MG63 (cell line): Measurements from ENCODE around the gene ENHO. TPM values are rescaled to one million over a fixed set of nuclear protein-coding genes. Genes with fewer than 3 reads are reported as not detected.
"Not testable (repeated sequence)": the region's sequence is repeated elsewhere in the genome, so short reads cannot be mapped to it uniquely, and the experiment has no call there.

ENCODE experiments used
- DNase-seq: peaks from one replicate; pipeline ENCODE4 v3.0.0-alpha.2; 2020
- H3K27me3 ChIP-seq: fragments of 250-450 bp; sonication (Bioruptor Pico); 2 replicates; pipeline ENCODE4 v1.5.1; 2020; ENCODE audit warnings: mild to moderate bottlenecking, moderate library complexity
- H3K36me3 ChIP-seq: fragments of 250-450 bp; sonication (Bioruptor Pico); 2 replicates; pipeline ENCODE4 v1.5.1; 2020; ENCODE audit warnings: mild to moderate bottlenecking, moderate library complexity
- H3K4me3 ChIP-seq: fragments of 250-450 bp; sonication (Bioruptor Pico); 2 replicates; pipeline ENCODE4 v1.5.1; 2020; ENCODE audit warnings: mild to moderate bottlenecking, moderate library complexity
- H3K9me3 ChIP-seq: fragments of 250-450 bp; sonication (Bioruptor Pico); 2 replicates; pipeline ENCODE4 v1.5.1; 2020; ENCODE audit warnings: mild to moderate bottlenecking, moderate library complexity
- total RNA-seq: library from RNA; depleted of rRNA; stranded (reverse); fragments of >200 nt; shearing (Covaris generic); gene quantifications from 2 replicates; pipeline ENCODE4 v1.2.3, GENCODE V29; 2014; ENCODE audit warnings: low replicate concordance

The ENHO gene
- total RNA-seq, 1 experiment from 2014 or later, result 0.20 TPM

DNA sequence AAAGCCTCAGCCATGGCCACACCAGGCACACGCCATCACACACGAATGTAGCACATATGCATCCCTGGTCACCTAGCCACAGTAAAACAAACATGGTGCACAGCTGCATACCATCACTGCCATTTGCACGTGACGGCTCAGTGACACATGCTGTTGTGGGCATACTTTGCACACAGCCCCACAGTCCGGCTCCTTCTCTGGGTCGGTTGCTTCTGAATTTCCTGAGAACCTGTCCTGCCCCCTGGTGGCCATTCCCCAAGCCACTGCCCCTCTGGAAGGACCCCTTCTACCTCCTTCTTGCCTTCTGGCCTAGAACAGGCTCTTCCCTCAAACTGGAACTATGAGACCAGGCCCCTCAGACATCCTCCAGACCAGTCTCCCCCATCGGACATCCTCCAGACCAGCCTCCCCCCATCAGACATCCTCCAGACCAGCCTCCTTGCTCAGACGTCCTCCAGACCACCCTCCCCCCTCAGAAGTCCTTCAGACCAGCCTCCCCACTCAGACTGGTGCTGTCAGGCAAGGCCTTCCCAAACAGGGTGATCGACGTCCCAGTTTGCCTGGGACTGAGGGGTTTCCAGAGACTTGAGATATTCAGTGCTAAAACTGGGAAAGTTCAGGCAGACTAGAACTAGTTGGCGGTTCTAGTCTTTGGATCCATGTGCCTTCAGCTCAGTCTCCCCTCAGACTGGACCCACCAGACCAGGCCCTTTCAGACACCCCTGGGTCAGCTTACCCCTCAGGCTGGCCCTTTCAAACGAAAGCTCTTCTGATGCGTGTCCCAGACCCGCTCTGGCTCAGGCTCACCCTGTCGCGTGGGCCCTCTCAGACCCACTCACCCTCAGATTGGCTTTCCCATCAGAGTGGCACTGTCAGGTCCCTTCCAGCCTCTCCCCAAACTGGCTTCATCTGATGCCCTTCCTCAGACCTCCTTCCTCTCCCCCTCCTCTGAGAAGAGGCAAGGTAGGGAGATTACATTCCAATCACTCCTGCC is 24.3 kb upstream of the ENHO start:
- H3K4me3 ChIP-seq, result no peak overlapping the region
- H3K9me3 ChIP-seq, result no peaks in the 10 kb centered on the region
- H3K27me3 ChIP-seq, result no peaks in the 10 kb centered on the region
- peak; percentile 51 for DNase-seq
- no peaks in the 10 kb centered on the region for H3K36me3 ChIP-seq

DNA sequence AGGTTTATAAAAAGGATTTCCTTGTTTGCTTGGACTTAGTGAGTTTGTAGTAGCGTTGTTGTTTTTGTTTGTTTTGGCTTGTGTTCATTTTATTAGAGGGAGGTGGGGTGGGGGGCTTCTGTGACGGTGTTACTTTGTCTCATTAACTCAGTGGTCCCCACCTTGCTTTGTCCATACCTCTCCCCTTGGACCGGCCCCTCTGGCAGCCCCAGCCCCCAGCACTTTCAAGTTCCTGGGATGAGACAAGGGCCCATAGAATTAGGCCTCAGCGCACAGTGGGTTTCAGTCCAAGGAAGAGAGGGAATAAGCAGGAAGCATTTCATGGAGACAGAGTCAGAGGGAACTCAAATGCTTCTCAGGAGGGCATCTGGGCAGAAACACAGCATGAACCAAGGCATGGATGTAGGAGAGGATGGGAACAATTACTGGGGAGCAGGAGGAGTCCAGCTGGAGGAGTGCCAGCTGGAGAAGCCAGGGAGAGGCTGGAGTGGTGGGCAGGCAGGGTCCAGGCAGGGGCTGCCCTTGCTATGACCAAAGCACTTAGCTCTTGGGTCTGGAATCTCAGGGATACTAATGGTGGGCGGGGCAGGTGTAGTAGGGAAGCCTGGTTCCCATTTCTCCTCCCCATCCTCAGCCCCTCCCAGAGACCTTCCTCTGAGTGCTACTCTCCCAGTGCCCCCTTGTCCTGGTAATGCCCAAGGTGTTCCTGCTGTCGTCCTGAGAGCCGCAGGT is 23.5 kb upstream of the ENHO start:
- Histone ChIP-seq H3K9me3 (no peaks in the 10 kb centered on the region), H3K4me3 (no peak overlapping the region), H3K27me3 (no peaks in the 10 kb centered on the region), H3K36me3 (no peaks in the 10 kb centered on the region)
- DNase-seq, result no peak

DNA sequence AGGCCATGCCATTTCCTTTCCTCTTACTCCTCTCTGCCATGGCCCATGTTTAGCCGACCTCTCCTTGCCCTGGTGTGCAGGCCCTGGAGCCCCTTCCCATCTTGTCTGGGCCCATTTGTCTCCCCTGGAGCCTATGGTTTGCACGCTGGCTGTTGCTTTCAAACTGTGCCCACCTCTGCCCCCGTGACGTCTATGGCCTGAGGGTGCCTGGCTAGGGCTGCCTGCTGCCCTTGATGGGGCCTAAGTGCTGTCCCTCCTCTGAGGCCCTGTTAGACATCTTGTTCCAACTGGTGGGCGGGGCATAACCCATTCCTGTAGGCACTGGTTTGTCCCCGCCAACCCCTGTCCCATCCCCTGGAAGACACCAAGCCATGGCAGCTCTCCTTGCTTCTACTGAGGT is 22.7 kb upstream of the ENHO start:
- Histone ChIP-seq H3K36me3 (no peaks in the 10 kb centered on the region), H3K4me3 (no peak overlapping the region), H3K27me3 (no peaks in the 10 kb centered on the region), H3K9me3 (no peaks in the 10 kb centered on the region)
- no peak for DNase-seq

DNA sequence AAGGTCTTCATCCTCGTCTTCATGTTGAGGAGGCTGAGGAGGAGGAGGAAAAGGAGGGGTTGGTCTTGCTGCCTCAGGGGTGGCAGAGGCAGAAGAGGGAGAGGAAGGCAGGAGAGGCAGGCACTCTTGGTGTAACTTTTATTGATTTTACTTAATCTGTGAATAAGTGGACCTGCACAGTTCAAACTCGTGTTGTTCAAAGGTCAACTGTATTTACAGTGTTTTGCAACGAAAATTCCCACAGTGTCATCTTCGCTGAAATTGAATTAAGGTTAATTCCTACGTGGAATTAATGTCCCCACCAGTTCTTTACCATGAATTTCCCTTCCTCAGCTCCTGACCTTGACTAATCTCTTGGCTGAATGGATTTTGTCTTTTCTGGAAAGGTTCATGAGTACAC is 21.2 kb upstream of the ENHO start:
- Histone ChIP-seq H3K4me3 (no peak overlapping the region), H3K27me3 (no peaks in the 10 kb centered on the region), H3K9me3 (no peaks in the 10 kb centered on the region), H3K36me3 (no peaks in the 10 kb centered on the region)
- no peak for DNase-seq

DNA sequence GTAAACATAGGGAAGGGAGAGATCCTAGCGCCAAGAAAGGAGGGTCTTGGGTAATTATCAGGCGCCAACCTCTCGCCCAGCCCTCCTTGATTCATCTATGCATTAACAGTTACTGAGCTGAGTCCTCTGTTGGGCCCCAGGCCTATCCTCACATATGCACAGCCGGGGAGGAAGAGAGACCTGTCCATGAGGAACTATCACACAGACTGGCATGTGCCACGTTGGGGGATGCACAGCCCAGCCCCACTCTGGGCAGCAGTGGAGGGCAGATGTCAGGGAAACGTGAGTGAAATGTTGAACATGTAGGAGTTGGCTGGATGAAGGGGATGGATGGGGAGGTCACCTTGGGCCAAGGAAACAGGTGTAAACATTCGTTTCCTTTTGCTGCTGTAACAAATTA is 18.8 kb upstream of the ENHO start:
- DNase-seq, result no peak
- H3K27me3 ChIP-seq, result no peaks in the 10 kb centered on the region
- H3K36me3 ChIP-seq, result no peaks in the 10 kb centered on the region
- H3K9me3 ChIP-seq, result no peaks in the 10 kb centered on the region
- H3K4me3 ChIP-seq, result no peak overlapping the region

DNA sequence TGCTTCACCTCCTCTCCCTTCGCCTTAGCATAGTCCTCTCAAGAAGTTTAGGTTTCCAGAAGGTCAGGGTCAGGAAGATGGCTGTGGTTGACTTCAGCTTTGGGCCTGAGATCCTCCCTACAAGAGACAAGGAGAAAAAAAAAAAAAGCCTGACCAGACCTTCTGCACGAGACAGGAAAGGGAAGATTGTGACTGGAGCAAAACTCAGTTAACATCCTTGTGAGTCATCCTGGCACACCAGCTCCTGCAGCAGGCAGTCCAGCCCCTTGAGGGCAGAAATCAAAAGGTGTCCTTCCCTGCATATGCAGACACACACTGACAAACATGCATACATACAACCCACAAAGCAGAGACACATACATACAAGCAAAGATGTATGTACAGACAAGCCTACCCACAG is 18.0 kb upstream of the ENHO start:
- H3K9me3 ChIP-seq, result no peaks in the 10 kb centered on the region
- H3K36me3 ChIP-seq, result no peaks in the 10 kb centered on the region
- H3K4me3 ChIP-seq, result no peak overlapping the region
- DNase-seq, result peak; percentile 61
- no peaks in the 10 kb centered on the region for H3K27me3 ChIP-seq

DNA sequence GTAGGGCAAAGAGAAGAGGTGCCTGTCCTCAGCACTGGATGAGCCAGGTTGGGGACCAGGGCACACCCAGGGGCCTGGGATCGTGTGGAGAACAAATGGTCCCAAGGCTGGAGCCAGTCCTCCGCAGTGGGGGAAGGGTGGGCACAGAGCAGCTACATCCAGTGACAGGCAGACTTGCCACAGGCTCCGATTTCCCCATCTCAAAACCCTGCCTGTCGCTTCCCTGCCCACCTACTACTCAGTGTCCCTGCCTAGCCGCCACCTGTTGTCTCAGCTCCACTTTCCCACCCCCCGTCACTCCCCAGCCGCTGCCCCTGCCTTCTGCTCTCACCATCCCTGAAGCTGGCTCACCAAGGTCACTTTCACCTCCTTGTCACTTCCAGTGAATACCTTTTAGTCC is 13.9 kb upstream of the ENHO start:
- no peaks in the 10 kb centered on the region for H3K9me3 ChIP-seq
- H3K36me3 ChIP-seq, result no peaks in the 10 kb centered on the region
- H3K27me3 ChIP-seq, result no peaks in the 10 kb centered on the region
- H3K4me3 ChIP-seq, result no peak overlapping the region
- DNase-seq, result no peak

DNA sequence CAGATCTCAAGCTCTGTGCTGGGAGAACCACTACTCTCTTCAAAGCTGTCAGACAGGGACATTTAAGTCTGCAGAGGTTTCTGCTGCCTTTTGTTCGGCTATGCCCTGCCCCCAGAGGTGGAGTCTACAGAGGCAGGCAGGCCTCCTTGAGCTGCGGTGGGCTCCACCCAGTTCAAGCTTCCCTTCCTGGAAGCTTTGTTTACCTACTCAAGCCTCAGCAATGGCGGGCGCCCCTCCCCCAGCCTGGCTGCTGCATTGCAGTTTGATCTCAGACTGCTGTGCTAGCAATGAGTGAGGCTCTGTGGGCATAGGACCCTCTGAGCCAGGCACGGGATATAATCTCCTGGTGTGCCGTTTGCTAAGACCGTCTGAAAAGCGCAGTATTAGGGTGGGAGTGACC is 9.3 kb upstream of the ENHO start:
- not testable (repeated sequence) for H3K4me3 ChIP-seq, H3K36me3 ChIP-seq, DNase-seq, H3K9me3 ChIP-seq, H3K27me3 ChIP-seq

DNA sequence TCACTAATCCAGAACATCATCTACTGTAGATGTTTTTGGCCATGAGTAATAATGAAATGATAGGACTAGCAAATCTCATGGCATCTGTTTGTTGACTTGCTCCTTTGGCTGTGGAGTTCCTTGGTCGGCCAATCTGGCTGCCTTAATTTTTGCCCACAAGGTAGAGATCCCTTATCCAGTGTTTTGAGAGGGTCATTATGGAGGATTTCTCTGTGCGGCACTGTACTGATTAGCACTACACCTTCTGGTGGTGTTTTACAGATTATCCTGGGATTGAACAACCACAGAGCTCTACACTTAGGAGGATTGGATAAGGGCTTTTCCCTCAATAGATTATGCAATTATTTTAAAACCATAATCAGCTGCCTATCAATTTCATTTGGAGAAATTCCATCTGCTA is 3.2 kb upstream of the ENHO start:
- Histone ChIP-seq H3K9me3 (no peaks in the 10 kb centered on the region), H3K27me3 (no peaks in the 10 kb centered on the region), H3K36me3 (no peaks in the 10 kb centered on the region), H3K4me3 (no peak overlapping the region)
- no peak for DNase-seq

DNA sequence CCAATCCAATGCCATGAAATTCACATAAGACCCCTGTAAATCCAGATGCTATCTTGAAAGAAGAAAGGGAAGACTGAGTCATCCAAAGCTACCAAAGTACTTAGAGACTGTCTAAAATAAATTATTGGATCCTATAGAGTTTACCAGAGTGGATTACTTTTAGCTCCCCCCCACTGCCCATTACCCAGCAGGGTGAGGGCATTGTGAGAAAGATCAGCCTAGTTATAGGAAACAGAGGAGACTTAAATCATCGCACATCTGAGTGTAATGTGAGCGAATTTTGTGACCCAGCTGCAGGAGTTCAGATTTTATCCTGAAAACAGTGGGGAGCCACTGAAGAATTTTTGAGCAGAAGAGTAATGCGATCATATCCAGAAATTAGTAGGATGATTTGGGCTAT is 1.6 kb upstream of the ENHO start:
- no peak for DNase-seq
- H3K27me3 ChIP-seq, result no peaks in the 10 kb centered on the region

DNA sequence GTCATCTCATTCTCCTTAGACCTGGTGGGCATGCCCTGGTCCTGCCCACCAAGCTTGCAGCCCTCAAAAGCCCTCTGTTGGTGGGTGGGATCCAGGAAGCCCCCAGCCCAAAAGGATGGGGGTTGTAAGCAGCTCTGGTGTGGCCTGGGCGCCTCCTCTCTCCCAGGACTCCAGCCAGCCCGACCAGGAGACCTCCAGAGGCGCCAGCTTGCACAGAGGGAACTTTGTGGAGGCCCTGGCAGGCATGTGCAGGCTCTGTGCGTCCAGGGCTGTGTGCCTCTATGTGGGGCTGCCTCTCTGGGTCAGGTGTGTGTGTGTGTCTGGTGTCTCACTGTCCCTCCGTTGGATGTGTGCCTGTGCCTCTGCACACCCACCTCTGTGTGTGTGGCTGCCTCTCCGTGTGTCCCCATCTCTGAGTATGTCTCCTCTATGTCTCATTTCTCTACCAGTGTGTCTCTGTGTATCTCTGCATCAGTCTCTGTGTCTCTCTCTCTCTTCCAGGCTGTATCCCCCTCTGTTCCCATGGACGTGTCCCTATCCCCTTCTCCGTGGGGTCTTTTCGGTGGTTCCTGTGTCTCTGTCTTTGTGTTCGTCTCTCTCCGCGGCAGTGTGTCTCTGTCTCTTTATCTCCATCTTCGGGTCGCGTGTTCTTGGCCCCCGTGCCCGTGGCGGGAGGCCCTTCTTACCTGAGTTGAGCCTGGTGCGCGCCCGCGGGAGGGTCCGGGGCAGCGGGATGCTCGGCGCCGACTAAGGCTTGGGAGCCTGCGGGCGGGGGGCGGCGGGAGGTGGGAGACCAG is 501 bp downstream of the ENHO start:
- H3K4me3 ChIP-seq, result no peak overlapping the region
- H3K36me3 ChIP-seq, result no peaks in the 10 kb centered on the region
- H3K27me3 ChIP-seq, result no peaks in the 10 kb centered on the region
- no peak for DNase-seq
- no peaks in the 10 kb centered on the region for H3K9me3 ChIP-seq

More for the DNA sequence above, 1.6 kb upstream of the ENHO start:
- H3K9me3 ChIP-seq, result no peaks in the 10 kb centered on the region
- H3K36me3 ChIP-seq, result no peaks in the 10 kb centered on the region
- H3K4me3 ChIP-seq, result no peak overlapping the region

DNA sequence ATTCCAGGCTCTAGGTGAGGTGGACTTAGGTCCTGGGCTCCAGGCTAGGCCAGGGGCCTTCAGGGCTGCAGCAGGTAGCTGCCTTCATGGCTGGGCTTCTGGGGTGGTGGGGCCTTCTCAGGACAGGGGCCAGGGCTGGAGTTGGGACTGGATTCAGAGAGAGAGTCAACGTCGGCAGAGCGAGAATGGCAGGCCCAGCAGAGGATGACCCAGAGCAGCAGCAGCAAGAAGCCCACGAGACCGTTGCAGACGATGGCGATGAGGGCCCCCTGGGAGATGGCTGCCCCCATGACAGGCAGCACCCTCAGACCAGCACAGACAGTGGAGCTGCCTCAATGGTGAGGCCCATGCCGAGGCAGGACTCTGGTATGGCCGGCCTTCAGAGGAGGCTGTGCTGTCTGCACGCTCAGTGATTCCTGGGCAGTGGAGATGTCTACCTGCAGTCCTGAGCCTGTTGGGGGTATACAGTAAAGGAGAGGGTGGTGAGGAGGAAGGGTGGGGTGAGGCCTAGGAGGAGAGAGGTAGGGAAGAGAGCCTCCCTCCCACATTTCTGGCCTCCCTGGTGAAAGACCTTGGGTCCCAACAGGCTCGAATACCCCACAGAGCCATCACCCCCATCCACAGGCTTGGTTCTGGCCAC is 1.3 kb downstream of the ENHO start:
- no peaks in the 10 kb centered on the region for H3K9me3 ChIP-seq
- H3K36me3 ChIP-seq, result no peaks in the 10 kb centered on the region
- no peaks in the 10 kb centered on the region for H3K27me3 ChIP-seq
- H3K4me3 ChIP-seq, result no peak overlapping the region
- DNase-seq, result no peak

DNA sequence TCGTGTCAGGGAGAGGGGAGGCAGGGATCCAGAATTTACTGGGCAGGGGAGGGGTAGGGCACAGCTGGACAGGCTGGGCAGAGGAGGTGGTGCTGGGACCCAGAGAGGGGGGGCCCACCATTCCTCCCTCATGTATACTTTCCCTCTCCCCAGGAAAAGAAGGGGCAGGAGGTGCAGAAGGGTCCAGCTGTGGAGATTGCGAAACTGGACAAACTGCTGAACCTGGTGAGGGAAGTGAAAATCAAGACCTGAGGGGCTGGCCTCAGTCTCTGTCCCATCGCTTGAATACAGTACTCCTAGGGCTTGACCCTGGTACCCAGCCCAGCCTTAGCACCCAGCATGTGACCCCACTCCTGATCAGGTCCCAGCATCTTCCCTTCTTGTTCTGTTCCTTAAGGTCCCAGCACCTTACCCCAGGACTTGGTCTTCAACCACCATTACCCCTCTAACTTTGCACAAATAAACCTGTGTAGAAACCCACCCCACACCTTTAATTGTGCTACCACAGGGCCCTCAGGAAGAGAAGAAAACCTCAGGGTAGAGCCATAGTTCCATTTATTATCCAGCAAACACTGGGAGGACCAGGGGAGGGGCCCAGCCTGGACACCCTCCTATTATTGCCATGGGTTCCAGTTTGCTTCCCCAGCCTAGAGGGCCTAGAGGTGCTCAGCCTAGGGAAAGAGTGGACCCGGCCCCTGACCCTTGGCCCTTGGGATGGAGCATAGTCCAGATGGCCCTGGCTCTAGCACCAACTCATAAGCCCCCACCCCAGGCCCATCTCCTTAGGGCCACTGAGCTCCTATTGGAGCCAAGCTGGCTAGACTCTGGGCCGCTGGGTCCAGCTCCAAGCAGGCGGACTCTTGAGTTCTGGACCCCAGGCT is 2.0 kb downstream of the ENHO start:
- Histone ChIP-seq H3K4me3 (no peak overlapping the region), H3K36me3 (no peaks in the 10 kb centered on the region), H3K9me3 (no peaks in the 10 kb centered on the region), H3K27me3 (no peaks in the 10 kb centered on the region)
- DNase-seq, result no peak

DNA sequence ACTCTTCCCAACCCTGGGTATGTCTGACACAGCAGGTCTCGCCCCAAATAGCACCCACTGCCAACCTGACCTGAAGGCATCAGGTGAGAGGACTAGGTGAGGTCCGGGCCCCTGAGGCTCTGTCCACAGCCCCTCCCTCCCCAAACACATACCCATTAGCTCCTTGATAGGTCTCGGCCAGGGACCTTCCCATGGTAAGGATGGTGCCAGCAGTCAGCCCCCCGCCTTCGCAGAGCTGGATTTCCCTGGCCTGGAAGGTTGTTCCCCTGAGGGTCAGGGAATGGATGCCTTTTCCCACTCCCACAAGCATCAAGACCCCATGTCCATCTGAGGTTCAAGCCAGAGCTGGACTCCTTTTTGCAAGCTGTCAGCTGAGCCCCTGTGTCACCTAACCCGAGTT is 2.7 kb downstream of the ENHO start:
- Histone ChIP-seq H3K27me3 (no peaks in the 10 kb centered on the region), H3K36me3 (no peaks in the 10 kb centered on the region), H3K9me3 (no peaks in the 10 kb centered on the region), H3K4me3 (no peak overlapping the region)
- DNase-seq, result no peak

DNA sequence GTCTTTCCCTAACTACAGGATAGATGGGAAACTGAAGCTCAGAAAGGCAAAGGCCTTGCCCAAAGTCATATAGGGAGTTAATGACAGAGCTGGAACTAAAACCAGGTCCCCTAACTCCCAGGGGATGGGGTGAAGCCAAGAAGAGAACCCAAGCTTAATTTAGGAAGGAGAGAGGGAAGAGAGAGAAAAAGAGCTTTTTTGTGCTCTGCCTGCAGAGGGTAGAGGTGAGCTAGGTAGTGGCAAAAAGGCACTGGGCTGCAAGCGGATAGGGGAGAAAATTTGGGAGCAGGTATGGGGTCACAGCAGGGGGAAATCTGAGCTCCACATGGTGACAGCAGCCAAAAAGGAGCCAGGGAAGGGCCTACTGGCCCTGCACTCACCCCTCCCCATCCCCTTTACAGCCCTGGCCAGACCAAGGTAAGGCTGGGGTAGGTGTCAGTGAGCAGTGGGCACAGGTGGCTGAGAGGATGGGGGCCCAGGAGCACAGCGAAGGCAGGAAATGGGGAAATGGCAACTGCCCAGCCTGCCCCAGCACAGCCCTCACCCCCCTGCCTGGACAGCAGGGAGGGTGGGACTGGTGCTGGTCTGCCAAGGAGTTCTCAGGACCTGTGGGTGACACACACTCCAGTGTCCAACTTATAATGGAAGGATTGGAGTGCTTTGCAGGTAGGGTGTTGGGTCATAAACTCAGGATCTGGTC is 3.3 kb downstream of the ENHO start:
- H3K36me3 ChIP-seq, result no peaks in the 10 kb centered on the region

More for the DNA sequence above, 3.3 kb downstream of the ENHO start:
- Histone ChIP-seq H3K4me3 (no peak overlapping the region), H3K9me3 (no peaks in the 10 kb centered on the region), H3K27me3 (no peaks in the 10 kb centered on the region)
- DNase-seq, result no peak
